H9 (cell line): ENCODE data around the gene ANKRD28. TPM values are rescaled to one million over a fixed set of nuclear protein-coding genes. Genes with fewer than 3 reads are reported as not detected.
A peak's percentile ranks its signal among the peaks of the same experiment; 100 is the strongest.

Experiments used
- DNase-seq: peaks from one replicate; pipeline ENCODE4 v3.0.0-alpha.2; 2017
- H2AFZ ChIP-seq: one replicate; pipeline ENCODE4 v1.6.1; 2013; ENCODE audit warnings: mild to moderate bottlenecking, low read length, control low read depth, moderate library complexity
- H2AK5ac ChIP-seq: 2 replicates; pipeline ENCODE4 v1.6.1; 2013; ENCODE audit warnings: low read length, control low read depth, mixed read lengths; ENCODE audit not compliant: insufficient read length
- H2BK120ac ChIP-seq: one replicate; pipeline ENCODE4 v1.6.1; 2013; ENCODE audit warnings: low read depth, mild to moderate bottlenecking, low read length, control low read depth, inconsistent platforms; ENCODE audit not compliant: poor library complexity, severe bottlenecking
- H2BK12ac ChIP-seq: 2 replicates; pipeline ENCODE4 v1.6.1; 2013; ENCODE audit warnings: low read length, control low read depth, mixed read lengths, low read depth; ENCODE audit not compliant: insufficient read length
- H2BK15ac ChIP-seq: 2 replicates; pipeline ENCODE4 v1.6.1; 2013; ENCODE audit warnings: low read depth, low read length, control low read depth
- H2BK20ac ChIP-seq: one replicate; pipeline ENCODE4 v1.6.1; 2013; ENCODE audit warnings: low read depth, mild to moderate bottlenecking, low read length, control low read depth, inconsistent platforms; ENCODE audit not compliant: poor library complexity, severe bottlenecking
- H2BK5ac ChIP-seq: 2 replicates; pipeline ENCODE4 v1.6.1; 2013; ENCODE audit warnings: low read length, control low read depth, mixed read lengths; ENCODE audit not compliant: insufficient read length
- H3K14ac ChIP-seq: 2 replicates; pipeline ENCODE4 v1.6.1; 2013; ENCODE audit warnings: low read length, control low read depth; ENCODE audit not compliant: insufficient read depth
- H3K18ac ChIP-seq: 2 replicates; pipeline ENCODE4 v1.6.1; 2013; ENCODE audit warnings: low read depth, mild to moderate bottlenecking, mixed read lengths, low read length, control low read depth; ENCODE audit not compliant: insufficient read length
- H3K23ac ChIP-seq: 2 replicates; pipeline ENCODE4 v1.6.1; 2013; ENCODE audit warnings: low read length, control low read depth, mixed read lengths, low read depth; ENCODE audit not compliant: insufficient read length
- H3K23me2 ChIP-seq: 2 replicates; pipeline ENCODE4 v1.6.1; 2013; ENCODE audit warnings: low read depth, mild to moderate bottlenecking, mixed read lengths, low read length, control low read depth; ENCODE audit not compliant: insufficient read length, poor library complexity, severe bottlenecking
- H3K27ac ChIP-seq: 2 replicates; pipeline ENCODE4 v1.5.1; 2013; ENCODE audit warnings: low read length, control low read depth, mixed read lengths, low read depth; ENCODE audit not compliant: insufficient read length
- H3K27me3 ChIP-seq: 2 replicates; pipeline ENCODE4 v1.6.1; 2013; ENCODE audit warnings: low read length, control low read depth, inconsistent platforms; ENCODE audit not compliant: insufficient read depth
- H3K4ac ChIP-seq: 2 replicates; pipeline ENCODE4 v1.6.1; 2013; ENCODE audit warnings: low read depth, mild to moderate bottlenecking, control low read depth, inconsistent platforms, low read length, moderate library complexity
- H3K4me1 ChIP-seq: 2 replicates; pipeline ENCODE4 v1.6.1; 2013; ENCODE audit warnings: low read length, control low read depth, inconsistent platforms; ENCODE audit not compliant: insufficient read depth
- H3K4me2 ChIP-seq: 2 replicates; pipeline ENCODE4 v1.6.1; 2013; ENCODE audit warnings: low read length, control low read depth, mixed read lengths; ENCODE audit not compliant: insufficient read length, insufficient read depth
- H3K56ac ChIP-seq: 2 replicates; pipeline ENCODE4 v1.6.1; 2013; ENCODE audit warnings: low read depth, mild to moderate bottlenecking, mixed read lengths, low read length, control low read depth; ENCODE audit not compliant: insufficient read length
- H3K79me1 ChIP-seq: 2 replicates; pipeline ENCODE4 v1.6.1; 2013; ENCODE audit warnings: low read depth, mild to moderate bottlenecking, moderate library complexity, low read length, control low read depth, inconsistent platforms; ENCODE audit not compliant: insufficient read depth, poor library complexity, severe bottlenecking
- H3K79me2 ChIP-seq: 2 replicates; pipeline ENCODE4 v1.6.1; 2013; ENCODE audit warnings: low read length, control low read depth, inconsistent platforms; ENCODE audit not compliant: insufficient read depth
- H3K9ac ChIP-seq: 2 replicates; pipeline ENCODE4 v1.6.1; 2013; ENCODE audit warnings: low read length, control low read depth, mixed read lengths; ENCODE audit not compliant: insufficient read length; ENCODE audit errors: extremely low read depth
- H3K9me3 ChIP-seq: one replicate; pipeline ENCODE4 v1.6.1; 2013; ENCODE audit warnings: low read depth, low read length, inconsistent platforms; ENCODE audit not compliant: control insufficient read depth
- H3T11ph ChIP-seq: one replicate; pipeline ENCODE4 v1.6.1; 2013; ENCODE audit warnings: mild to moderate bottlenecking, low read length, control low read depth, inconsistent platforms
- H4K20me1 ChIP-seq: one replicate; pipeline ENCODE4 v1.6.1; 2013; ENCODE audit not compliant: control insufficient read depth, insufficient read length, insufficient read depth
- H4K5ac ChIP-seq: 2 replicates; pipeline ENCODE4 v1.6.1; 2013; ENCODE audit warnings: low read depth, mild to moderate bottlenecking, mixed read lengths, low read length, control low read depth; ENCODE audit not compliant: insufficient read length
- H4K8ac ChIP-seq: replicated peaks from 2 replicates; pipeline ENCODE4 v1.6.1; 2013; ENCODE audit warnings: low read length, control low read depth, mixed read lengths, low read depth; ENCODE audit not compliant: insufficient read length
- H4K91ac ChIP-seq: 2 replicates; pipeline ENCODE4 v1.6.1; 2013; ENCODE audit warnings: low read depth, mild to moderate bottlenecking, moderate library complexity, mixed read lengths, low read length, control low read depth; ENCODE audit not compliant: insufficient read length
- H3K27ac Mint-ChIP-seq, 3 experiments: 2 replicates in 2 of 3; 3 replicates in 1 of 3; pipeline ENCODE4 v1.8.0; 2020 to 2021; ENCODE audit warnings: mixed read lengths in 3 of 3, mild to moderate bottlenecking in 1 of 3, moderate library complexity in 1 of 3
- H3K27me3 Mint-ChIP-seq: 2 replicates; pipeline ENCODE4 v1.8.0; 2021; ENCODE audit warnings: low read depth, mild to moderate bottlenecking, moderate library complexity, mixed read lengths
- H3K36me3 Mint-ChIP-seq, 3 experiments: 2 replicates in 2 of 3; 3 replicates in 1 of 3; pipeline ENCODE4 v1.8.0; 2020 to 2021; ENCODE audit warnings: low read depth in 3 of 3, mixed read lengths in 3 of 3; ENCODE audit not compliant: insufficient read depth in 1 of 3
- H3K4me1 Mint-ChIP-seq, 2 experiments: 2 replicates each; pipeline ENCODE4 v1.8.0; 2020; ENCODE audit warnings: mixed read lengths in 2 of 2
- H3K4me3 Mint-ChIP-seq, 2 experiments: 2 replicates in 1 of 2; 3 replicates in 1 of 2; pipeline ENCODE4 v1.8.0; 2020 to 2021; ENCODE audit warnings: mild to moderate bottlenecking in 2 of 2, mixed read lengths in 2 of 2, moderate library complexity in 1 of 2
- H3K9me3 Mint-ChIP-seq, 2 experiments: 2 replicates in 1 of 2; 3 replicates in 1 of 2; pipeline ENCODE4 v1.8.0; 2020; ENCODE audit warnings: mild to moderate bottlenecking in 2 of 2, mixed read lengths in 2 of 2, moderate library complexity in 1 of 2
- WGBS: extraction: QIAGEN DNeasy Blood & Tissue Kit; methylation state at CpG from one replicate; pipeline ENCODE4 v1.1.7; 2013; ENCODE audit warnings: missing lambda C conversion rate, low lambda C conversion rate, mixed read lengths; ENCODE audit not compliant: insufficient read length; ENCODE audit errors: extremely low coverage; 5-methylcytosine and 5-hydroxymethylcytosine counted together
- total RNA-seq: library from RNA; stranded (reverse); gene quantifications from 2 replicates; pipeline ENCODE4 v1.2.1, GENCODE V29; 2021
- TF ChIP-seq, protein P1 (sequence below): fragments of 200-600 bp; sonication (generic); conservative IDR thresholded peaks from 3 replicates; pipeline ENCODE4 v1.8.0; 2021; ENCODE audit warnings: antibody characterized with exemption, mild to moderate bottlenecking

ANKRD28 gene
- total RNA-seq, 1 experiment from 2014 or later, result 59.0 TPM

DNA sequence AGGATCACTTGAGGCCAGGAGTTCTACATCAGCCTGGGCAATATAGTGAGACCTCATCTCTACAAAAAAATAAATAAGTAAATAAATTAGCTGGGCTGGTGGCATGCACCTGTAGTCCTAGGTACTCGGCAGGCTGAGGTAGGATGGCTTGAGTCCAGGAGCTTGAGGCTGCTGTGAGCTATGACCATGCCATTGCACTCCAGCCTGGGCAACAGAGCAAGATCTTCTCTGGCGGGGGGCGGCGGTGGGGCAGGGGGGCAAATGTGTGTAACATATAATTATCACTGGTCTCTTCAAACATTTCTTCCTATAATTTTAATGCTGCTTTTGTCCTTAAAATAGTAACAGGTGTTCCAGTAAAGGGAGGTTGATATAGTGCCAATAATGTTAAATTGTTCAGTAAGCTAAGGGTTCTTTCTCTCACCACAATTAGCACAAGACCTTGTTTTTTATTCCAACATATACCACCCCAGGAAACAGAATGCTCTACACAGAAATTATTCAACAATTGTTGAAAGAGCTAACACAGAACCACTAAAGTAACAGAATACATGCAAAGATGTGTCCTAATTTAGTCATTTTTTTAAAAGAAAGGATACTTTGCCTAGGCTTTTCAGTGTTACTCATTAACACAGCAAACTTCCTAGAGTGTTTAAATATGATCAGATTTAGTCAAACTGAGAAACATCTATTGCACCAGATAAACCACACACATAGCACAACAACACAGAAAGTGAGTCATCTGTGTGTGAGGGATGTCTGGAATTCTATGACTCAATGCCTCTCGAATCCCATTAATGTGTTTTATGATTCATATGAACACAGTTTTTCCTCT, 29.1 kb downstream of the ANKRD28 start:
- Histone ChIP-seq H3K23ac (no peak overlapping the region), H3K18ac (no peak overlapping the region), H3K79me1 (no peaks in the 10 kb centered on the region), H3K9me3 (no peaks in the 10 kb centered on the region), H3T11ph (no peak overlapping the region), H3K4me2 (no peak overlapping the region), H2BK12ac (no peak overlapping the region), H2BK20ac (no peak overlapping the region), H4K20me1 (no peaks in the 10 kb centered on the region), H3K27me3 (no peaks in the 10 kb centered on the region), H2AFZ (no peak overlapping the region), H4K8ac (no peak overlapping the region), H2BK120ac (no peak overlapping the region), H3K56ac (no peak overlapping the region), H2AK5ac (no peak overlapping the region), H4K91ac (no peak overlapping the region), H2BK15ac (no peak overlapping the region), H3K79me2 (no peaks in the 10 kb centered on the region), H2BK5ac (no peak overlapping the region), H3K27ac (no peak overlapping the region), H3K9ac (no peak overlapping the region), H3K4ac (no peak overlapping the region), H3K14ac (no peak overlapping the region), H4K5ac (no peak overlapping the region), H3K4me1 (no peaks in the 10 kb centered on the region; the same call in 1 of the 2 replicates), H3K23me2 (no peaks in the 10 kb centered on the region)
- H3K4me3 Mint-ChIP-seq, result no peak overlapping the region
- H3K27me3 Mint-ChIP-seq, result no peaks in the 10 kb centered on the region
- H3K36me3 Mint-ChIP-seq, result peaks cover 0 to 2% (median 0%) of the 10 kb centered on the region in 3 experiments; a peak in 2 of 7 replicates
- TF ChIP-seq, protein P1, sequence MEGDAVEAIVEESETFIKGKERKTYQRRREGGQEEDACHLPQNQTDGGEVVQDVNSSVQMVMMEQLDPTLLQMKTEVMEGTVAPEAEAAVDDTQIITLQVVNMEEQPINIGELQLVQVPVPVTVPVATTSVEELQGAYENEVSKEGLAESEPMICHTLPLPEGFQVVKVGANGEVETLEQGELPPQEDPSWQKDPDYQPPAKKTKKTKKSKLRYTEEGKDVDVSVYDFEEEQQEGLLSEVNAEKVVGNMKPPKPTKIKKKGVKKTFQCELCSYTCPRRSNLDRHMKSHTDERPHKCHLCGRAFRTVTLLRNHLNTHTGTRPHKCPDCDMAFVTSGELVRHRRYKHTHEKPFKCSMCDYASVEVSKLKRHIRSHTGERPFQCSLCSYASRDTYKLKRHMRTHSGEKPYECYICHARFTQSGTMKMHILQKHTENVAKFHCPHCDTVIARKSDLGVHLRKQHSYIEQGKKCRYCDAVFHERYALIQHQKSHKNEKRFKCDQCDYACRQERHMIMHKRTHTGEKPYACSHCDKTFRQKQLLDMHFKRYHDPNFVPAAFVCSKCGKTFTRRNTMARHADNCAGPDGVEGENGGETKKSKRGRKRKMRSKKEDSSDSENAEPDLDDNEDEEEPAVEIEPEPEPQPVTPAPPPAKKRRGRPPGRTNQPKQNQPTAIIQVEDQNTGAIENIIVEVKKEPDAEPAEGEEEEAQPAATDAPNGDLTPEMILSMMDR, result no peak
- H3K9me3 Mint-ChIP-seq, result no peaks in the 10 kb centered on the region
- H3K4me1 Mint-ChIP-seq, result peaks cover 4 to 9% of the 10 kb centered on the region in 2 experiments
- H3K27ac Mint-ChIP-seq, result peak overlapping the region in 1 of 3 experiments; percentile 22; a peak in 1 of 7 replicates
- DNase-seq, result no peak
- no CpG with 5 or more reads among the region's 5 CpGs for WGBS
